HT-29 (cell line): ENCODE data around the gene SSR1. TPM values are rescaled to one million over a fixed set of nuclear protein-coding genes. Genes with fewer than 3 reads are reported as not detected.
"Not testable (repeated sequence)": the region's sequence is repeated elsewhere in the genome, so short reads cannot be mapped to it uniquely, and the experiment has no call there.

Experiments used
- DNase-seq: peaks from one replicate; pipeline ENCODE4 v3.0.0-alpha.2; 2015; ENCODE audit warnings: low spot score
- total RNA-seq: library from RNA; depleted of rRNA; stranded (reverse); fragments of >200 nt; shearing (Covaris generic); gene quantifications from 2 replicates; pipeline ENCODE4 v1.2.3, GENCODE V29; 2014

Gene SSR1
- total RNA-seq, 1 experiment from 2014 or later, result 34.6 TPM

DNA sequence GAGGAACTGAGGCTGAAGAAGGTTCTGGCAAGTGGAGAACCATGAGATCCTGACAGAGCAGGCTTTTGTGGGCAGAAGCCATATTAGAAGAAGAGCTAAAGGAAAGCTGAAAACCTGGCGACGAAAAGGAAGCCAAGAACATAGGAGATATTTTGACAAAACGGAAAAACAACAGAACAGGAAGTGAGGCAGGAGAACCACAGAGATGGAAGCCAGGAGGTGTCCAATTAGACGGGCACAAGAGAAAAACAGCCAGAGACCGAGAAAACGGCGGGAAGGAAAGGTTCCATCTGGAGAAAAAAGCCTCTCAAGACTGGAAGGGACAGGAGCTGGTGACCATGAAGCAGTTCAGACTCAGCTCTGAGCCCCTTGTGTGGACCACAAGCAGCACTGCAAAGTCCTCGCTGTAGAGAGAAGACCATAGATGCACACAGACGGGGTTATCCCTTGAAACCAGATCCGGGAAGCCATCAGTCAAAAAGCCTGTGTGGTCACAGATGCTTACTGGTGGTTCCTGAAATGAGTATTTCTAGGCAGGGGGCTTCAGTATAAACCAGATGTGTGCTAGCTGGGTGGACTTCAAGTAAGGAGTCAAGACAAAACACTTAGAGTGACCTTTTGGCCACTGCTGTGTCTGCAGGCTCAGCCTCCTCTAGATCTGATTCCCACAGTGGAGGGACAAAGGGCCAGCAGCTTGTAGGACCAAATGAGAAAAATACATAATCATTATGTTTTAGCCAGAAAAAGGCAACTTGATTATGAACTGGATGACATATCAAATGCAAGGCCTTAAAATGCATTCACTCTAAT is 30.7 kb downstream of the SSR1 start:
- DNase-seq, result no peak

DNA sequence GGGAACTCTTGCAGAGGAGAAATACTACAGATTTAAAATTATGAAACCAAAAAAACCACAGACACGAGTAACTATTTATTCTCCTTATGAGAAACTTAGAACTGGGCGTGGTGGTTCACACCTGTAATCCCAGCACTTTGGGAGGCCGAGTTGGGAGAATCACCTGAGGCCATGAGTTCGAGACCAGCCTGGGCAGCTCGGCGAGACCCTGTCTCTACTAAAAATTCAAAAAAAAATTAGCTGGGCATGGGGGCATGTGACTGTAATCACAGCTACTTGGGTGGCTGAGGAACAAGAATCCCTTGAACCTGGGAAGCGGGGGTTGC is 36.8 kb downstream of the SSR1 start:
- DNase-seq, result no peak

DNA sequence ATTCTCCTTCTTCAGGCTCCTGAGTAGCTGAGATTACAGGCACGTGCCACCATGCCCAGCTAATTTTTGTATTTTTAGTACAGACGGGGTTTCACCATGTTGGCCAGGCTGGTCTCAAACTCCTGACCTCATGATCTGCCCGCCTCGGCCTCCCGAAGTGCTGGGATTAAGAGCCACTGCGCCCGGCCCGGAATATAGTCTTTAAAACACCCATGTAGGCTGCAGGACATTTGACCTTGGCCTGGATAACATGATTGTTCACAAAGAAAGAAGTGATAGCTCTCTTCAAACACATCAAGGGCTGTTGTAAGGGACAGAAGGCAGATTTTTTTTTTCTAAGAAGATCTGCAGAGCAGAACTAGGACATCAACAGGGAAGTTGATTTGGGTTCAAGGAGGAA is 38.5 kb downstream of the SSR1 start:
- DNase-seq, result not testable (repeated sequence)

GRCh38 chr6:7273709-7274108 is 39.3 kb downstream of the SSR1 start:
- no peak for DNase-seq

- no peak for DNase-seq
Measured at GRCh38 chr6:7271205-7271534, 41.8 kb downstream of the SSR1 start.

DNA sequence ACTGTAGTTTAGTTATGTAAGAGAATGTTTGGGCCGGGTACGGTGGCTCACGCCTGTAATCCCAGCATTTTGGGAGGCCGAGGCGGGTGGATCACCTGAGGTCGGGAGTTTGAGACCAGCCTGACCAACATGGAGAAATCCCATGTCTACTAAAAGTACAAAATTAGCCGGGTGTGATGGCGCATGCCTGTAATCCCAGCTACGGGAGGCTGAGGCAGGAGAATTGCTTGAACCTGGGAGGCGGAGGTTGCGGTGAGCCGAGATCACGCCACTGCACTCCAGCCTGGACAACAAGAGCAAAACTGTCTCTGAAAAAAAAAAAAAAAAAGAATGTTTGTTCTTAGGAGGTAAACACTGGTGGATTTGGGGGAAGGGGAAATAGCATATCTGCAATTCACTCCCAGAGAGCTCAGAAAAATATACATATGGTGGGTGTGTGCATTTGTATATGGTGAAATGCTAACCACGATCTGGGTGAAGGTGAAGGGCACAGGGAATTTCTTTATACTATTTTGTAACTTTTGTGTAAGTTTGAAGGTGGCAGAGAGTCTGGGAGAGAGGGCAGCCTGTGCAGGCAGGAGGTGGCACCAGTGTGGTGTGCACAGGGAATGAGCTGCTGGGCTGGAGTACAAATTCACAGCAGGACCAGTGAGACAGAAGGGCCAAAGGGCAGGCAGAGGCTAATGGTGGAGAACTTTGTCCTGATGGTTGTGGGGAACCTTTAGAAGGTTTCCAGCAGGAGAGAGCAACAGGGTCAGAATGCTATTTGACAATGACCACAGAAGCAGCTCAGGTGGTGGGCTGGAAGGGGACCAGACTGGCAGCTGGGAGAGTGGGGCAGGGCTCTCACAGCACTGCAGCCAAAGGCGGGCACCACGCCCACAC is 42.4 kb downstream of the SSR1 start:
- DNase-seq, result no peak

- DNase-seq, result no peak
Measured at GRCh38 chr6:7269816-7270215, 43.2 kb downstream of the SSR1 start.

GRCh38 chr6:7268816-7269555 is 44.0 kb downstream of the SSR1 start:
- no peak for DNase-seq

DNA sequence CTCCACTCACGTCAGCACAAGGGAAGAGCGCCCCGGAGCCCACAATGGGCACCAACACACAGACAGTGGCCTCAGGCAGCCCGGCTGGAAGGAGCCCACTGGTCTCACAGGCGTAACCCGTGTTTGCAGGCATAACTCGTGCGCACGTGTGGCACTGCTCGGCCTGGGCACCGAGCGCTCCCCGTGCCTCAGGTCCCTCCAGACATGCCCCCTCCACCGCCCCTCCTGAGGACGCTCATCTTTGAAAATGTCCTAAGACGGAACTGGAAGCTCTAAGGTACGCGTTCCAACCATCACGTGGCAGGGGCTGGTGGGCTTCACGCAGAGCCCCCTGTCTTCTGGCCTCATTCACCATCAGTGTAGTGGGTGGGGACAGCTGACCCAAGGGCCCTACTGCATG is 44.6 kb downstream of the SSR1 start:
- DNase-seq, result no peak

DNA sequence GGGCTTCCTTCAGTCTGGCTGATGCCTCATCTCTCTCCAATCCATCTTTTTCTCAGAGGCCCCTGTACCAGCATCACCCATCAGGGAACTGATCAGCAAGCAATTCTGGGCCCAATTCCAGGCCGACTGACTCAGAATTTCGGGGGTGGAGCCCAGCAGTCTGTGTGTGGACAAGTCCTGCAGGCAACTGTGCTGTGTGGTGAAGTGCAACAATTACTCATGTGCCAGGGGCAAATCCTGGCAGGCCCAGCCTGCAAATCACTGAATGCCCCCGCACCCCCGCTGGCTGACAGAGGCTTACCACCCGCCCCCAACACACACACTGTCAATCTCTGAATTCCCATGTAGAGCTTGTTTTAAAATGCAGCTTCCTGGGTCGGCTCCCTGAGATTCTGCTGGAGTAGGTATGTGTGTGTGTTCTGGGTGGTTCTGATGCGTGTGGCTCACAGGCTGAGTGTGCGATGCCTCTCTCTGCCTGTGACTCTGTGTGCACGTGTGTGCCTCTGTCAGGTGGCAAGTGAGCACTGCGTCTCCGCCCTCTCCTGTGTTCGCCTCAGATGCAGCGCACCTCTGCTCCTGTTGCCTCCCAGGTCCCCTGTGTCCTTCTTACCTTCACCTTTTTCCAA is 45.4 kb downstream of the SSR1 start:
- DNase-seq, result peak; percentile 52

GRCh38 chr6:7267071-7267465 is 45.9 kb downstream of the SSR1 start:
- DNase-seq, result no peak

DNA sequence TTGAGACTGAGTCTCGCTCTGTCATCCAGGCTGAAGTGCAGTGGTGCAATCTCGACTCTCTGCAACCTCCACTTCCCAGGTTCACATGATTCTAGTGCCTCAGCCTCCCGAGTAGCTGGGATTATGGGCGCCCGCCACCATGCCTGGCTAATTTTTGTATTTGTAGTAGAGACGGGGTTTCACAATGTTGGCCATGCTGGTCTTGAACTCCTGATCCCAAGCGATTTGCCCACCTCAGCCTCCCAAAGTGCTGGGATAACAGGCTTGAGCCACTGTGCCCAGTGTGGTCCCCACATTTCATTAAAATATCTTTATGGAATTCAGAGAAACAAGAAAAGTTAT is 47.6 kb downstream of the SSR1 start:
- not testable (repeated sequence) for DNase-seq

GRCh38 chr6:7264686-7265384 is 48.2 kb downstream of the SSR1 start:
- no peak for DNase-seq

DNA sequence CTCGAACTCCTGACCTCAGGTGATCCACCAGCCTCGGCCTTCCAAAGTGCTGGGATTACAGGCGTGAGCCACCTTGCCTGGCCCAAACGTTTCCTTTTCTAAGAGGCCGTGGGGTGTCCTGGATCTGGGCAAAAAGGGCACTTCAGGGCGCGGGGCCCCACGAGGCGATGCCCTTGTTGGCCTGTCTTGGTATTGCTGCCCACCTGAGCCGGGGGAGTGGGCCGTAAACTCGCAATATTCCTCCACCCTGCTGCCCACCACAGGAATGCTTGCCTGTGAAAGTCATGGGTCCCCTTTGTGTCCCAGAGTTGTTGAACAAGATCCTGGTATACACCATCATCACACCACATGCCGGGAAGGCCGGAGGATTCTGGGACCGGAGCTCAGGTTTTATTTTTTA is 49.0 kb downstream of the SSR1 start:
- DNase-seq, result no peak

DNA sequence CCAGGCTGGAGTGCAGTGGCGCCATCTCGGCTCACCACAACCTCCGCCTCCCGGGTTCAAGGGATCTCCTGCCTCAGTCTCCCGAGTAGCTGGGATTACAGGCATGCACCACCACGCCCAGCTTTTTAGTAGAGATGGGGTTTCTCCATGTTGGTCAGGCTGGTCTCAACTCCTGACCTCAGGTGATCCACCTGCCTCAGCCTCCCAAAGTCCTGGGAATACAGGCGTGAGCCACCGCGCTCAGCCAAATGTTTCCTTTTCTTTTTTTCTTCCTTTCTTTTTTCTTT is 49.5 kb downstream of the SSR1 start:
- not testable (repeated sequence) for DNase-seq

DNA sequence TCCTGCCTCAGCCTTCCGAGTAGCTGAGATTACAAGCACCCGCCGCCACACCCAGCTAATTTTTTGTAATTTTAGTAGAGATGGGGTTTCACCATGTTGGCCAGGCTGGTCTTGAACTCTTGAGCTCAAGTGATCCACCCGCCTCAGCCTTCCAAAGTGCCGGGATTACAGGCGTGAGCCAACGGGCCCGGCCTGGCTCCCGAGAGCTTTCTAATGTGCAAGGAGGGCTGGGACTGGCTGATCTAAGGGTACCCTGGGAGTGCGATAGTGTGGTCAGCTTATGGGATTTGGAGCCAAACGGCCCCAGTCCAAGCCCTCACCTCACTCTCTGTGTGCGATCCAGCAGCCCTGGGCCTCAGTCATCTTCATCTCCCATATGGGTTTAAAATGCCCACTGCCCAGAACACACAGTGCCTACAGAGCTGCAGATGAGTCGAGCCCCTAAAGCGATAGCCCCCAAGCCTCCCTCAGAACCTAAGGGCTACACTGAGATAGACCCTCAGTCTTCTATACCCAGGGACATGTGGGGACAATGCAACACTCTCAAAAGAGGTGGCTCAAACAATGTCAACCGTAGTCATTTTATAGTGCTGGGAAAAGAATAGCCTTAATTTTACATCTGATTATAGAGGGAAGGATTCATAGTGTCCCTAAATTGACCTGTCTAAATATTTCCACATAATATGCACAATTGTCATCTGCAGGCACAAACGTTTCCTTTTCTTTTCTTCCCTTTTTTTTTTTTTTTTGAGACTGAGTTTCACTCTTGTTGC is 50.1 kb downstream of the SSR1 start:
- DNase-seq, result no peak

DNA sequence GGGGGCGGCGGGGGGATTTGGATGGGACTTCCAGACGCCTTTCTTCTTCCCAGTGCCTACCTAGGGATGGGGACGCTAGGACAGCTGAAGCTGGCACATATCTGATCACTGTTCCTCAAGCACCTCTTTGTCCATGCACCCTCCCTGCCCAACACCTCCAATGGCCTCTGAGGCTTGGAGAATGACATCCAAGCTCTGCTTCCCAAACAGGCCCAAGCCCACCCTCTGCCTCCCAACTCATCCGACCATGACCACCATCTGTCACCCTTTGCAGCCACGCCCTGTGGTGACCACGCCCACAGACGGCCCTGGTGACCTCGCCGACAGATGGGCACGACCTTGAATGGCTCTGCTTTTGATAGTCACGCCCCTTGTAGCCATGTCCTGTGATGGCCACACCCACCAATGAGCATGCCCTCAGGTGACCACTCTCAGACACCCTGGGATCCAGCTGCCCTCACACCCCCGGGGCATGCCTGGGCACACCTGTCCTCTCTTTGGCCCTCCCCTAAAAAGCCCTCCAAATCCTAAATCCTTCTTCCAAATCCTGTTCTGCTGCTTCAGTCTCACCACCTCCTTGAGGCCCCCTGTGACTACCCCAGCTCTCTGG is 51.0 kb downstream of the SSR1 start:
- DNase-seq, result no peak

GRCh38 chr6:7261032-7261841 is 51.8 kb downstream of the SSR1 start:
- DNase-seq, result peak; percentile 78

- no peak for DNase-seq
Measured at GRCh38 chr6:7260291-7261031, 52.5 kb downstream of the SSR1 start.
